Panc1 (cell line): ENCODE measurements around the gene LMO4.

Experiments
- CTCF ChIP-seq: fragments of 450-650 bp; IDR thresholded peaks from 2 replicates; pipeline ENCODE4 v1.5.1; 2017; ENCODE audit warnings: mild to moderate bottlenecking
- POLR2AphosphoS5 ChIP-seq: IDR thresholded peaks from 2 replicates; pipeline ENCODE4 v1.6.1; 2012; ENCODE audit warnings: mild to moderate bottlenecking, low read depth, low read length, moderate library complexity
- REST ChIP-seq, 2 experiments: IDR thresholded peaks; 2 replicates each; pipeline ENCODE4 v1.6.1; 2011 to 2012; ENCODE audit warnings: low read depth in 2 of 2, control low read depth in 1 of 2, low read length in 1 of 2, mild to moderate bottlenecking in 1 of 2, moderate library complexity in 1 of 2; ENCODE audit not compliant: insufficient read depth in 1 of 2

GRCh38 chr1:87379306-87379705, 50.6 kb downstream of the LMO4 start:
- TF ChIP-seq CTCF (no peak), POLR2AphosphoS5 (no peak), REST (IDR thresholded peaks at IDR 0.05; ENCODE audit: insufficient read depth in 1 of 2, low read depth in 2 of 2, low read length in 1 of 2) (no peak)
